Panc1 (cell line): ENCODE measurements around the gene LIN28B.

Experiments used
- POLR2AphosphoS5 ChIP-seq: IDR thresholded peaks from 2 replicates; pipeline ENCODE4 v1.6.1; 2012; ENCODE audit warnings: mild to moderate bottlenecking, low read depth, low read length, moderate library complexity
- REST ChIP-seq, 2 experiments: IDR thresholded peaks; 2 replicates each; pipeline ENCODE4 v1.6.1; 2011 to 2012; ENCODE audit warnings: low read depth in 2 of 2, control low read depth in 1 of 2, low read length in 1 of 2, mild to moderate bottlenecking in 1 of 2, moderate library complexity in 1 of 2; ENCODE audit not compliant: insufficient read depth in 1 of 2
- TCF7L2 ChIP-seq: IDR thresholded peaks from 2 replicates; pipeline ENCODE4 v1.6.1; 2011; ENCODE audit warnings: mild to moderate bottlenecking, low read depth, low read length, inconsistent platforms
- TF ChIP-seq, protein P1 (sequence below): fragments of 450-650 bp; IDR thresholded peaks from 2 replicates; pipeline ENCODE4 v1.5.1; 2017; ENCODE audit warnings: mild to moderate bottlenecking

- TF ChIP-seq, protein P1, sequence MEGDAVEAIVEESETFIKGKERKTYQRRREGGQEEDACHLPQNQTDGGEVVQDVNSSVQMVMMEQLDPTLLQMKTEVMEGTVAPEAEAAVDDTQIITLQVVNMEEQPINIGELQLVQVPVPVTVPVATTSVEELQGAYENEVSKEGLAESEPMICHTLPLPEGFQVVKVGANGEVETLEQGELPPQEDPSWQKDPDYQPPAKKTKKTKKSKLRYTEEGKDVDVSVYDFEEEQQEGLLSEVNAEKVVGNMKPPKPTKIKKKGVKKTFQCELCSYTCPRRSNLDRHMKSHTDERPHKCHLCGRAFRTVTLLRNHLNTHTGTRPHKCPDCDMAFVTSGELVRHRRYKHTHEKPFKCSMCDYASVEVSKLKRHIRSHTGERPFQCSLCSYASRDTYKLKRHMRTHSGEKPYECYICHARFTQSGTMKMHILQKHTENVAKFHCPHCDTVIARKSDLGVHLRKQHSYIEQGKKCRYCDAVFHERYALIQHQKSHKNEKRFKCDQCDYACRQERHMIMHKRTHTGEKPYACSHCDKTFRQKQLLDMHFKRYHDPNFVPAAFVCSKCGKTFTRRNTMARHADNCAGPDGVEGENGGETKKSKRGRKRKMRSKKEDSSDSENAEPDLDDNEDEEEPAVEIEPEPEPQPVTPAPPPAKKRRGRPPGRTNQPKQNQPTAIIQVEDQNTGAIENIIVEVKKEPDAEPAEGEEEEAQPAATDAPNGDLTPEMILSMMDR, result no peak
- TF ChIP-seq REST (IDR thresholded peaks at IDR 0.05; ENCODE audit: insufficient read depth in 1 of 2, low read depth in 2 of 2, low read length in 1 of 2) (no peak), TCF7L2 (no peak), POLR2AphosphoS5 (no peak)
Observed at GRCh38 chr6:105107207-105107606, 150.3 kb downstream of the LIN28B start.
